Left ventricle myocardium inferior (tissue), 1 donor: ENCODE measurements around the gene ALOX12B. TPM values are rescaled to one million over a fixed set of nuclear protein-coding genes. Genes with fewer than 3 reads are reported as not detected.
A peak's percentile ranks its signal among the peaks of the same experiment; 100 is the strongest.

Source experiments
- DNase-seq: peaks from one replicate; pipeline ENCODE4 v3.0.0-alpha.2; 2020
- H3K27ac ChIP-seq: fragments of 200-600 bp; replicated peaks from 2 replicates; pipeline ENCODE4 v1.8.0; 2021
- H3K27me3 ChIP-seq: fragments of 200-600 bp; 2 replicates; pipeline ENCODE4 v1.8.0; 2021; ENCODE audit warnings: low read depth
- H3K36me3 ChIP-seq: fragments of 200-600 bp; 2 replicates; pipeline ENCODE4 v1.8.0; 2021
- H3K4me1 ChIP-seq: fragments of 200-600 bp; 2 replicates; pipeline ENCODE4 v1.8.0; 2021
- H3K4me3 ChIP-seq: fragments of 200-600 bp; 2 replicates; pipeline ENCODE4 v1.8.0; 2021; ENCODE audit warnings: mild to moderate bottlenecking, moderate library complexity
- H3K9me3 ChIP-seq: fragments of 200-600 bp; replicated peaks from 2 replicates; pipeline ENCODE4 v1.8.0; 2021
- intact Hi-C: fragments of 100-400 bp; cut with micrococcal nuclease; formaldehyde crosslinking; loops from one replicate; pipeline ENCODE4 v1.11.0; 2022
- total RNA-seq: library from RNA; stranded (reverse); fragmentation: NEBNext Ultra II Directional; extraction: Animal tissue kit (Norgen Biotek cat#: 25700); gene quantifications from one replicate; pipeline ENCODE4 v1.2.1, GENCODE V29; 2021
- TF ChIP-seq, protein P1 (sequence below): fragments of 200-600 bp; IDR thresholded peaks from 2 replicates; pipeline ENCODE4 v1.8.0; 2021; ENCODE audit warnings: antibody characterized with exemption, mild to moderate bottlenecking, borderline replicate concordance
- donor health status: DM: no; HTN: yes; CAD: no; lungs with severe emphysema.

Gene ALOX12B
- total RNA-seq, 1 donor from 2014 or later, result not detected

DNA sequence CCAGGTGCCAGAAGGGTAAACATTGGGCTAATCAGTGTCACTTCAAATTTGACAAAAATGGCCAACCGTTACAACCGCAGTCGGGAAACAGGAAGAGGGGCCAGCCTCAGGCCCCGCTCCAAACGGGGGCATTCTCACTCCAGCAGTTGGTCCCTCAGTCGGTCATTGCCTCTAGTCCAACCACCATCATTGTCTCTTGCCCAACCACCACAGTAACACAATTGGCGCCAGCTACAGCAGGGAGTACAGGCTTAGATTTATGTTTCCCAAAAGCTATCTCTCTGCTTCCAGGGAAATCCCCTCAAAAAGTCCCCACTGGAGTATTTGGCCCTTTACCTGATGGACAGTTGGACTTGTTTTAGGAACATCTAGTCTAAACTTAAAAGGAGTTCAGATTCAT lies 28.4 kb downstream of the ALOX12B start:
- intact Hi-C loops, result no loop called here
- Histone ChIP-seq H3K27ac (no peak overlapping the region), H3K27me3 (peaks cover 84% of the 10 kb centered on the region), H3K36me3 (no peaks in the 10 kb centered on the region), H3K4me3 (no peak overlapping the region), H3K9me3 (no peaks in the 10 kb centered on the region), H3K4me1 (peaks cover 9% of the 10 kb centered on the region)
- DNase-seq, result no peak
- TF ChIP-seq, protein P1, sequence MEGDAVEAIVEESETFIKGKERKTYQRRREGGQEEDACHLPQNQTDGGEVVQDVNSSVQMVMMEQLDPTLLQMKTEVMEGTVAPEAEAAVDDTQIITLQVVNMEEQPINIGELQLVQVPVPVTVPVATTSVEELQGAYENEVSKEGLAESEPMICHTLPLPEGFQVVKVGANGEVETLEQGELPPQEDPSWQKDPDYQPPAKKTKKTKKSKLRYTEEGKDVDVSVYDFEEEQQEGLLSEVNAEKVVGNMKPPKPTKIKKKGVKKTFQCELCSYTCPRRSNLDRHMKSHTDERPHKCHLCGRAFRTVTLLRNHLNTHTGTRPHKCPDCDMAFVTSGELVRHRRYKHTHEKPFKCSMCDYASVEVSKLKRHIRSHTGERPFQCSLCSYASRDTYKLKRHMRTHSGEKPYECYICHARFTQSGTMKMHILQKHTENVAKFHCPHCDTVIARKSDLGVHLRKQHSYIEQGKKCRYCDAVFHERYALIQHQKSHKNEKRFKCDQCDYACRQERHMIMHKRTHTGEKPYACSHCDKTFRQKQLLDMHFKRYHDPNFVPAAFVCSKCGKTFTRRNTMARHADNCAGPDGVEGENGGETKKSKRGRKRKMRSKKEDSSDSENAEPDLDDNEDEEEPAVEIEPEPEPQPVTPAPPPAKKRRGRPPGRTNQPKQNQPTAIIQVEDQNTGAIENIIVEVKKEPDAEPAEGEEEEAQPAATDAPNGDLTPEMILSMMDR, result no peak

DNA sequence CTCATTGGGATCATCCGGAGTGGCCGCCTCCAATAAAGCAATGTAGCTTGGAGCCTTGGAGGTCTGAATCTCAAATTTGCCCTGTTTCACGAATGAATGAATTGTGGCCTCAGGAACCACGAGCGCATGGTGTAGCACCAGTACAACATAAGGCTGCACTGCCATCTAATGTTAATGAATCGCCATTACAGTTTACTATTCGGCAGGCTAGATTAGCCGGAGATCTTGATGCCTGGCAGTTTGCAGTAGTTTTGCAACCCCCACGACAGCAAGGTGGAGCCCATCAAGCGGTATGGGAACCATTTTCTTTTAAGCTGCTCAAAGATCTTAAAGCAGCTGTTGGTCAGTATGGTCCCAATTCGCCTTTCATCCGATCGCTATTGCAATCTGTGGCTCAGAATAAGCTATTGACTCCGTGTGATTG lies 29.8 kb downstream of the ALOX12B start:
- Histone ChIP-seq H3K9me3 (no peaks in the 10 kb centered on the region), H3K4me3 (no peak overlapping the region), H3K36me3 (no peaks in the 10 kb centered on the region), H3K27ac (no peak overlapping the region), H3K27me3 (peaks cover 77% of the 10 kb centered on the region), H3K4me1 (peaks cover 6% of the 10 kb centered on the region)
- intact Hi-C loops, result no loop called here
- no peak for DNase-seq
- TF ChIP-seq, protein P1, result peak; percentile 84

- intact Hi-C loops, result no loop called here
- peaks cover 71% of the 10 kb centered on the region for H3K27me3 ChIP-seq
- DNase-seq, result no peak
- peaks cover under 1% of the 10 kb centered on the region for H3K4me1 ChIP-seq
- H3K36me3 ChIP-seq, result no peaks in the 10 kb centered on the region
- TF ChIP-seq, protein P1, result no peak
- H3K27ac ChIP-seq, result no peak overlapping the region
- no peaks in the 10 kb centered on the region for H3K9me3 ChIP-seq
- H3K4me3 ChIP-seq, result no peak overlapping the region
These were observed 30.4 kb downstream of the ALOX12B start for GRCh38 chr17:8056976-8057625.

DNA sequence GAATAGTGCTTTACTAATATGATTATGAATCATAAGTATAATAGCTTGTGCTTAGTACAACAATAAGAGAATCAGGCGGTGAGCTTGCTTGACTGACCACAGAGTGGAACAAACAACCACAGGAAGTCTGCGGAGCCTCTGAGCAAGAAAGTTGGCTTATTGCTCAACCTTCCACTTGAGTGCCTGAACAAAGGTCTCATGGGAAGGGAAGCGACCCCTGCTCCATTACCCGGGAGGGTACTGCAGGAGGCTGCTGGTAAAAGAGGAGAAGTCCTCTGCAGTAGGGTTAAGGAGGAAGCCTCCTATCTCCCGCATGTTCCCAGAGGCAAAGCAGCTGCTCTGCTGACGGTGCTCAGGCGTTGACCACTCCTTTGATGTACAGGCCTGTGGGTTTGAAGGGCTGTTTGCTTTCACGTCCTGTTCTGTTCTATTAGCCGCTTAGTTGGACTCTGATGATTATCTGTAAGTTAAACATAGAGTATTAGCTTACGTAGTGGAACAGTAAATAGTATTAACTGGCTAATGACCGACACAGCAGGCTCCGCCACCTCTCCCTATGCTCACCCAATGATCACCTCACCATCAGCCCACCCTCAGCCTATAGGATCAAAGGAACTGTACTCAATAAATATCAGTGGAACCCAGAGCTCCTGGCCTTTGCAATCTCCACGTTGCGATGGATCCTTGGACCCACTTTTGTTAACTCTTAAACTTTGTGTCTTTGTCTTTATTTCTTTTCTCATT lies 31.1 kb downstream of the ALOX12B start:
- H3K27me3 ChIP-seq, result peaks cover 64% of the 10 kb centered on the region
- intact Hi-C loops, result no loop called here

GRCh38 chr17:8055851-8056231 lies 31.7 kb downstream of the ALOX12B start:
- no peak for DNase-seq
- Histone ChIP-seq H3K9me3 (no peaks in the 10 kb centered on the region), H3K27me3 (peaks cover 59% of the 10 kb centered on the region), H3K36me3 (no peaks in the 10 kb centered on the region), H3K4me1 (no peaks in the 10 kb centered on the region), H3K4me3 (no peak overlapping the region), H3K27ac (no peak overlapping the region)
- TF ChIP-seq, protein P1, result no peak
- intact Hi-C loops, result no loop called here

More for the DNA sequence above, 31.1 kb downstream of the ALOX12B start:
- Histone ChIP-seq H3K9me3 (no peaks in the 10 kb centered on the region), H3K4me1 (no peaks in the 10 kb centered on the region), H3K36me3 (no peaks in the 10 kb centered on the region), H3K27ac (no peak overlapping the region), H3K4me3 (no peak overlapping the region)
- TF ChIP-seq, protein P1, result no peak
- DNase-seq, result no peak
